Stimulated activated CD8-positive, alpha-beta memory T cell treated with anti-CD3 and anti-CD28 coated beads, Interleukin-4, amount 100 ng/mL, for 24 hours (primary cell): ENCODE results near the gene SAMD1.

Experiments used
- DNase-seq: peaks from one replicate; pipeline ENCODE4 v3.0.0-alpha.2; 2020; ENCODE audit warnings: low read depth

SAMD1 gene

GRCh38 chr19:14090509-14091080 lies at the start of gene SAMD1:
Gene SAMD1 (minus strand): TSS chr19:14090751.
- peak; percentile 77 for DNase-seq

DNA sequence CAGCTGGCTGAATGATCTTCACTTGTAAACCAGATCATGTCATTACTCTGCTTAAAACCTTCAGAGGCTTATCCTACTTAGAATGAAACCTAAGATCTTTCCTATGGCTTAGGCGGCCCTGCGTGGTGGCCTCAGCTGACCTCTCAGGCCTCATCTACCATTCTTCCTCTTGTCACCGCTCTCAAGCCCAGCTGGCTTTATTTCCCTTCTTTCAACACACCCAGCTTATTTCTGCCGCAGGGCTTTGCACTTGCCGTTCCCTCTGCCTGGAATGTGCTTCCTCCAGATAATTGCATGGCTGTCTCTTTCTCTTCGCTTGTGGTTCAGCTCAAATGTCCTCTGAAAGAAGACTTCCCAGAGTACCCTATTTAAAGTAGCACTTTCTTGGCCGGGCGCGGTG lies 49.4 kb upstream of the SAMD1 start:
- DNase-seq = no peak

DNA sequence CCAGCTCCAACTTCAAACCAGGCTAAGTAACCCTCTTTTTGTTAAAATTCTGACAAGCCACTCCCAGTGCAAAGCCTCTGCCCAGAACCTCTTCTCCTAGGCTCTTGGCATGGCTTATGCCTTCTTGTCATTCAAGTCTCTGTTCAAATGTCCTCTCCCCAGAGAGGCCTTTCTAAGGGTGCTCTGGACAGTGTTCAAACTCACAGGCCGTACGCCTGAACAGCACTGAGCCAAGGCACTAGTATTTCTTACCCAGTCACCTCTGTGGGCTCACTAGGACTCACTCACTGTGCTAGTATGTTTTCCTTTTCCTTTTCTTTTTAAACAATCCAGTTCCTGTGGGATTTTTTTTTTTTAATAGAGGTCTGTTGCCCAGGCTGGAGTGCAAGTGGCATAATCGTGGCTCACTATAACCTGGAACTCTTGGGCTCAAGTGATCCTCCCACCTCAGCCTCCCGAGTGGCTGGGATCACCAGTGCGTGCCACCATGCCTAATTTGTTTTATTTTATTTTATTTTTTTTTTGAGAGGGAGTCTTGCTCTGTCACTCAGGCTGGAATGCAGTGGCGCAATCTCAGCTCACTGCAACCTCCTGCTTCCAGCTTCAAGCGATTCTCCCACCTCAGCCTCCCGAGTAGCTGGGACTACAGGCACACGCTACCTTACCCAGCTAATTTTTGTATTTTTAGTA lies 48.2 kb upstream of the SAMD1 start:
- no peak for DNase-seq

GRCh38 chr19:14136509-14137281 lies 46.1 kb upstream of the SAMD1 start, which contains the start of gene ASF1B:
Gene ASF1B (minus strand): TSS chr19:14136589. CDS start chr19:14136456, 133 bp downstream.
- peak; percentile 94 for DNase-seq

DNA sequence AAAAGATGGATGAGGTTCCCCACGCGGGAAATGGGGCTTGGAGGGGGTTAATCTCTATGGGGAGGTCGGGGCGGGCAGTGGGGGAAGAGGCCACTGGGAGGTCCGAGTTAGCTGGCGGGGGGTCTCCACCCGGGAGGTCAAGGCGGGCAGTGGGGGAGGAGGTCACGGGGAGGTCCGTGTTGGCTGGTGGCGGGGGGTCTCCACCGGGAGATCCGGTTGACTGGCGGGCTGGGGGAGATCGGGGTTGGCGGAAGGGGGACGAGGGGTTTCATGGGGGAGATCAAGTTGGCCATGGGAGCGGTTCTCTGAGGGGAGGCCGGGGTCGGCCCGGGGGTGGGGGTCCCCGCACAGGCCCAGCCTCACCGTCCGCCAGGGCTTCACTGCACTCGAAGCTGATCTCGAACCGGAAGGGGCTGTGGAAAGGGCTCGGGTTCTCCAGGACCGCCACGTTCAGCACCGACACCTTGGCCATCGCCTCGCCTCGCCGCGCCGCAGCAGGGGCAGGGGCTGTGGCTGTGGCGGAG lies 45.5 kb upstream of the SAMD1 start:
- no peak for DNase-seq

DNA sequence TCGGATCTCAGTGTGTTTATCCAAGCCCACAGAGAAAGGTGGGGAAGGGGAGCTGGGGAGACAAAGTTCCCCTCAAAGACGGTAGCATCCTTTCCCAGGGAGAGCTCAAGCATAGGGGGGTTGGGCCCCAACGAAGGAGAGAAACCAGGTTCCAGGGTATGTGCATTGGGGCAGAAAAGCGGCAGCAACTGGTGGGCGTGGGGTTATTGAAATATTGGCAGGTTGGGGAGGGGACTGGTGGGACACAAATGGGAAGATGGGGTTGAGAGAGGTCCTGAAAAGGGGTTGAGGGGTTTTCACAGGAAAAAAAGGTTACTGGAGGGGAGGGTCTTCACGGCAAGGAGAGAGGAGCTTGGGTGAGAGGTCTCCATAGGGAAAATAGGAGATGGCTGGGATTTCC lies 44.8 kb upstream of the SAMD1 start:
- DNase-seq = no peak

DNA sequence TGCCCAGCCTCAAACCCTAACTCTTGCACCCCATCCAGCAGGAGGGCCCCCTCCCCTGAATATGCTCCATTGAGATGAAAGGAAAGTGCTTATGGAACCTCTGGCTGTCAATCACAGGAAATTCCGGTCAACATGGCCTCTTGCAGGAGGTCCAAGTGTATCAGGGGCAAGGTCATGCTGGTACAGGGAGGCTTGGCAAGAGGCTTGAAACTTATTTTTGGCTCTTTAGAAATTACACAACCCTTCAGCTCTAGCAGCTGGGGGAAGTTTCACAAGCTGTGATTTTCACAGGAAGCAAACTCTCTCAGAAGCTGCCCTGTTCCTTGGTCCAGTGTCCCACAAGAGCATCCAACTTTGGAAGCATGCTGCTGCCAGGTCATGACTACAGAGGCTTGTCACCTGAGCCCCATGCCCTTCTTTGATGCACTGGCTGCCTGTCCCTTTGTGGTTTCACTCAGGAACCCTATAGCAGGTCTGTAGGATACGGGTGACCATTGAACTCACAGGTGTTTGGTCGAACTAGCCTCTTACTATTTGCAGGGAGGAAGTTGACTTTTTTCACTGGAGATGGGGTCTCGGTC lies 37.5 kb upstream of the SAMD1 start:
- DNase-seq = no peak

GRCh38 chr19:14127176-14127575 lies 36.6 kb upstream of the SAMD1 start:
- no peak for DNase-seq

GRCh38 chr19:14122924-14123323 lies 32.4 kb upstream of the SAMD1 start:
- DNase-seq = no peak

DNA sequence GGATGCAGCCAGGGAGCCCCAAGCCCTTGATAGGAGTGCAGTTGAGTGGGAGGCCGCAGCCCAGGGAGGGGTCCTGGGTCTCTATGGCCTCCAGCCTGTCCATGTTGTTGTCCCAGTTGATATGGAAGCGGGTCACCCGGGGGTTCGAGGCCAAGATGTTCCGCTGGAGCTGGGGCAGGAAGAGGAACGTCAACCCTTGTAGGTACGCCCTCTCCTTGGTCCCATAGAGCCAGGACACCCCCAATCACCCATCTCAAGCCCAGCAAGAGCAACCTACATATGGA lies 29.9 kb upstream of the SAMD1 start:
- DNase-seq = no peak

GRCh38 chr19:14119644-14120496 lies 29.3 kb upstream of the SAMD1 start:
- no peak for DNase-seq

- DNase-seq = no peak
Measured at GRCh38 chr19:14119146-14119545, 28.6 kb upstream of the SAMD1 start.

DNA sequence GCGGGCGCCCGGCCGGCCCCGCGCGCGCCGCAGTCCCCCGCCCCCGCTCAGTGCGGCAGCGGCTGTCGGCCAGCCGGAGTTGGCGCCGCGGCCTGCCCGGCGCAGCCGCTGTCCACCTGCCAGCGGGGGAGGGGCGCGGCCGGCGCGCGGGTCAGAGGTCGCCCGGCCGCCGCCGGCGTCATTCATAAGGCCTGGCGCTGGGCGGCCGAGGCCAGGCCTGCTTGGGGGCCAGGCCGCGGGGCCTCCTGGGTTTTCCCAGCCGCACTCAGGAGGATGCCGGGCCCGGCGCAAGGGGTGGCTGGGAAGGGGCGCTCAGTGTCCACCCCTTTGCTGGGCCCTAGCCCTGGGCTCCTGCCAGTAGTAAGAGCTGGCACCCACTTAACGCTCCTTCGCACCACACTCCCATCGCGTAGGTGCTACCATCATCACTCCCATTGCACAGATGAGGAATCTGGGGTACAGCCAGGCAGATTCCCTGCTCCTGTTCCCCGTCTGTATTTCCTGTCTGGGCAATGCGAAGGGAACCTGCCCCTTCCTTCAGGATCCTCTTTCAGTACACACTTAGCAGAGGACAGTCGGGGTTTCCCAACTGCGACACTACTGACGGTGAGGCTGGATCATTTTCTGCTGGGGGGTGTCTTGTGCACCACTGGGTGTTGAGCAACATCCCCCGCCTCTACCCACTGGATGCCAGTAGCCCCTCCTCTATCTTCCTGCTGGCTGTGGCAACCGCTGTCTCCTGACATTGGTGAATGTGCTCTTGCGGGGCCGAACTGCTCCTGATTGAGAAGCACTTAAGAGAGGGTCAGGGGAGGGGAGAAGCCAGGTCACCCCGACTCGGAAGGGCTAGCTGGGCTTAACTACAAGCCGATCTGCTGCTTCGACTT lies 27.9 kb upstream of the SAMD1 start:
- DNase-seq = no peak

DNA sequence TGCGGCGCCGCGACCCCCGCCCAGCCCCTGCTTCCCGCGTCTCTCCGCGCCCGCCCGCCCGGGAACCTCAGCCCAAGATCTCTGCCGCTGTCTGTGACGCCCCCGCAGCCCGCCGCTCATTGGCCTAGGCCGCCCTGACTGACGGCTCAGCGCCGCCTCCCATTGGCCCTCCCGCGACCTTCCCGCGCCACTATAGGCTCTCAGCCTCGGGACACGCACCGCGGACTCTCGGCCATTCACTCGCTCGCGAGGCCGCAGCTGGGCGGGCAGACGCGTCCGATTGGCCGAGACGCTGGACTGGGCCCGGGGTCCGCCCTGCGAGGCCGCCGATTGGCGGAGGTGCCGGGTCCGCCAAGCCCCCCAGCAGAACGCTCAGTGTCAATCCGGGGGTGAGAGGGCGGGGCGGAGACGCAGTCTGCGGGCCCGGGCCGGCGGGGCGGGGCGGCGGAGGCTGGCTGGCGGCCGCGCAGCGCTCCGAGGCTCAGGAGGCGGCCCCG lies 27.2 kb upstream of the SAMD1 start, which contains the start of gene PRKACA:
PRKACA (minus strand) TSS at position 95 of the 497 bp plus-strand sequence. CDS start 215 bp downstream, outside the sequence.
- peak; percentile 99 for DNase-seq

DNA sequence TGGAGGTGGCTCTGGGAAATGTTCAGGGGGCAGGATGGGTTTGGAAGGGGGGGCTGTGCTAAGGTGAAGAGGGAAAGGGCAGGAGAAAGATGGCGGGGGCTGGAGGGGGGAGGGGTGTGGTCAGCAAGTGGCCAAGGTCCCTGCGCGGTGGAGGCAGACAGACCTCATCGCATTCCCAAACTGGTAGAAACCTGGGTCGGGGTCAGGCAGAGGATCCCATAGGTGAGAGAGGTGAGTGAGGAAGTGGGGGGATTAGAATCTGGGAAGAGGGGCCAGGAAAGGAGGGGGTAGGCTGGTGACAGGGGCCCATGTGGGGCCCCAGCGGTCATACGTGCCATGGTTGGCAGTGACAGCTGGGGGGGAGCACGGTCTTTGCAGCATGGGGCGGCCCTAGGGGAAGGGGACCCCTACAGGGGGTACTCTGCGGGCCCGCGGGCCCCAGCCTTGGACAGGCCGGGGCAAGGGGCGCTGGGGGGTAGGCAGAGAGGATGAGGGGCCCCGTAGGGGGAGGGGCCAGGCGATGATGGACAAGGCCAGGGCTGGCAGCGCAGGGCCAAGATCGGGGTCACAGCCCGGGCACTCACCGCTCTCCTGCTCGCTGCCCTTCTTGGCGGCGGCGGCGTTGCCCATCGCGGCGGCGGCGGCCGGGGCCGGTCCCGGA lies 26.5 kb upstream of the SAMD1 start:
- no peak for DNase-seq

DNA sequence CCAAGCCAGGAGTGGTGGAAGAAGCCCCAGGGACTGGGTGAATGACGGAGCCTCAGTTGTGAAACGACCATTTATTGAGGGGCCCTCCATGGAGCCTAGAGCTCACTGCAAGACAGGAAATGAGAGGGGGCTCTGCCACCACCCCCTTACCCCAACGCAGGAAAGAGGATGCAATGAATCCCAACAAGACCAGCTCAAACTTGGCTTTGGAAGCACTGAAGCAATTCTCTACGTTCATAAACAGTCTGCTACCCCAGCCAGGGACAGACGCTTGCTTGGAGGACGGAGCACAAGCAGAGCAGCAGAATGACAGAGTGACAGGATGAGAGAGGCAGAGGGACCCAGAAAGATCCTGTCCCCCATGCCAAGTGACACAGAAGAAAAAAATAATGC lies 26.0 kb upstream of the SAMD1 start:
- no peak for DNase-seq

GRCh38 chr19:14115756-14116155 lies 25.2 kb upstream of the SAMD1 start:
- no peak for DNase-seq

GRCh38 chr19:14114854-14115253 lies 24.3 kb upstream of the SAMD1 start:
- DNase-seq = peak; percentile 38

GRCh38 chr19:14114439-14114838 lies 23.9 kb upstream of the SAMD1 start:
- no peak for DNase-seq
